Activated B cell treated with CpG ODN at 0.5 μM for 24 hours (primary cell): ENCODE measurements around the gene ABRACL. TPM values are rescaled to one million over a fixed set of nuclear protein-coding genes. Genes with fewer than 3 reads are reported as not detected.
"Not testable (repeated sequence)": the region's sequence is repeated elsewhere in the genome, so short reads cannot be mapped to it uniquely, and the experiment has no call there.

Source experiments
- ATAC-seq: fragments of 200-7000 bp; cut with Tn5 transposase; one replicate; pipeline ENCODE4 v1.10.0; 2021; ENCODE audit warnings: low read depth, mild to moderate bottlenecking, moderate library complexity
- CTCF ChIA-PET: fragments of 350-600 bp; sonication (Branson Sonifier 250); formaldehyde crosslinking; loops from one replicate; lab custom pipeline; 2021; ENCODE audit warnings: antibody characterized with exemption; lab: Charles Lee
- POLR2A ChIA-PET: fragments of 350-600 bp; sonication (Branson Sonifier 250); formaldehyde crosslinking; loops from one replicate; lab custom pipeline; 2021; ENCODE audit warnings: antibody characterized with exemption; lab: Charles Lee
- DNase-seq: peaks from one replicate; pipeline ENCODE4 v3.0.0; 2022
- H3K27ac Mint-ChIP-seq: one replicate; pipeline ENCODE4 v1.8.0; 2020; ENCODE audit warnings: mixed read lengths
- H3K27me3 Mint-ChIP-seq: one replicate; pipeline ENCODE4 v1.8.0; 2021; ENCODE audit warnings: mixed read lengths
- H3K36me3 Mint-ChIP-seq: one replicate; pipeline ENCODE4 v1.8.0; 2021; ENCODE audit warnings: low read depth, mixed read lengths
- H3K4me1 Mint-ChIP-seq: one replicate; pipeline ENCODE4 v1.8.0; 2021; ENCODE audit warnings: mixed read lengths
- H3K4me3 Mint-ChIP-seq: one replicate; pipeline ENCODE4 v1.8.0; 2020; ENCODE audit warnings: mild to moderate bottlenecking, mixed read lengths
- H3K9me3 Mint-ChIP-seq: one replicate; pipeline ENCODE4 v1.8.0; 2020; ENCODE audit warnings: mixed read lengths
- CTCF ChIP-seq: fragments of 200-600 bp; IDR thresholded peaks from one replicate; pipeline ENCODE4 v1.8.0; 2022; ENCODE audit warnings: antibody characterized with exemption, mild to moderate bottlenecking
- intact Hi-C: fragments of 100-400 bp; cut with micrococcal nuclease; formaldehyde crosslinking; loops from one replicate; pipeline ENCODE4 v1.15.1; 2024
- total RNA-seq: library from RNA; stranded (reverse); gene quantifications from 2 replicates; pipeline ENCODE4 v1.2.3, GENCODE V29; 2022

ABRACL gene
- total RNA-seq, 1 donor from 2014 or later = 63.8 TPM

DNA sequence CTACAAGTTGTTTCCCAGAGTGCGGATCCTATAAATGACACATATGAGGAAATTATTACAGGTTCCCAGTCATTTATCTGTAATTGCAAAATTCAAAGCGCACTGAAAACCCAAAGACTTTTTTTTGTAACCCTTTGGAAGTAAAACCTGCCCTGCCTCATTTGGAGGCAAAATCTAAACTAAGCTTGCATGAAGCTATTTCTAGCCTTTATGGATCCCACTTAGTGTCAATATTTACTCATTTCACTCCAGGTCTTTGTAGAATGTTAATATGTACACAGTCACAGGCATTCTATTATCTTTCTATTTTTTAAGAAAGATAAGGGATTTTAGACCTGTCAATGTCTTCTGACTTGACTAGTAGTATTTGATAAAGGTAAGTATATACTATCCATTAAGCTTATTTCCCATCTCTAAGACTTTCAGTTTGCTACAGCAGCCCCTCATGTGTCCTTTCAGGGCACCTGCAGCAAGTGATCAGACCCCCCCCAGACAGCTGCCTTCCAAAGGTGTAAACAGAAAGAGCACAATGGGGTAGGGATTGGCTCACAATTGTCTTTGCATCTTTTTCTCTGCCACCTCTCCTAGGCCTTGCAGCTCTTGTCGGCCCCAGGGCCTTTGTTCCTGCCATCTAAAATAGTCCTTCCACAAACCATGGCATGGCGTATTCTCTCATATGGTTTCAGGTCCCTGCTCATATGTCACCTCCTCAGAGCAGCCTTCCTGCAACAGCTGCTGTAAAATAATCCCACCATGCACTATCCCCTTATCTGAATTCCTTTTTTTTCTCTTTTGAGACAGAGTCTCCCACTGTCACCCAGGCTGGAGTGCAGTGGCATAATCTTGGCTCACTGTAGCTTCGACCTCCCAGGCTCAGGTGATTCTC lies 39.2 kb upstream of the ABRACL start:
- no peak for TF ChIP-seq CTCF
- Mint-ChIP-seq H3K9me3 (peaks cover 3% of the 10 kb centered on the region), H3K4me1 (peaks cover 8% of the 10 kb centered on the region), H3K4me3 (no peak overlapping the region), H3K27ac (no peak overlapping the region), H3K36me3 (peaks cover 1% of the 10 kb centered on the region), H3K27me3 (no peaks in the 10 kb centered on the region)
- ChIA-PET POLR2A (interaction anchor here (0.6 to 1.6 kb wide), 3 partner anchors 30 to 584 kb away, joined by 3 to 10 read pairs (median 4); partner anchors contain the start of gene ABRACL), CTCF (interaction anchor here (0.7 to 2.4 kb wide), 11 partner anchors 20 to 230 kb away, joined by 3 to 25 read pairs (median 3); no protein-coding TSS in a partner anchor)
- intact Hi-C loops = loop anchor here (2.0 to 10.0 kb wide), 6 partner anchors 45 to 585 kb away; partner anchors contain the start of gene HEBP2
- DNase-seq (no peak), ATAC-seq (no peak)

GRCh38 chr6:138991206-138991605 lies 37.3 kb upstream of the ABRACL start:
- POLR2A ChIA-PET = no interaction called here
- intact Hi-C loops = no loop called here
- no peak for DNase-seq
- TF ChIP-seq CTCF = no peak
- H3K4me1 Mint-ChIP-seq = peaks cover 8% of the 10 kb centered on the region
- peaks cover 1% of the 10 kb centered on the region for H3K36me3 Mint-ChIP-seq
- CTCF ChIA-PET = no interaction called here
- H3K27ac Mint-ChIP-seq = no peak overlapping the region
- no peaks in the 10 kb centered on the region for H3K27me3 Mint-ChIP-seq
- ATAC-seq = no peak
- H3K9me3 Mint-ChIP-seq = peaks cover 3% of the 10 kb centered on the region
- no peak overlapping the region for H3K4me3 Mint-ChIP-seq

DNA sequence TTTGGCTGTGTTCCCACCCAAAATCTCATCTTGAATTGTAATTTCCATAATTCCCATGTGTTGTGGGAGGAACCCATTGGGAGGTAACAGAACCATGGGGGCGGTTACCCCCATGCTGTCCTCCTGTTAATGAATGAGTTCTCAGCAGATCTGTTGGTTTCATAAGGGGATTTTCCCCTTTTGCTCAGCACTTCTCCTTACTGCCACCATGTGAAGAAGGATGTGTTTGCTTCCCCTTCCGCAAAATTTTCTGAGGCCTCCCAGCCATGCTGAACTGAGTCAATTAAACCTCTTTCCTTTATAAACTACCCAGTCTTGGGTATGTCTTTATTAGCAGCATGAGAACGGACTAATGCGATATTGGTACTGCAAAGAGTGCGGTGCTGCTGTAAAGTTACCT lies 35.6 kb upstream of the ABRACL start:
- DNase-seq, H3K27ac Mint-ChIP-seq, H3K4me1 Mint-ChIP-seq, H3K9me3 Mint-ChIP-seq, intact Hi-C loops, H3K4me3 Mint-ChIP-seq, ATAC-seq, H3K36me3 Mint-ChIP-seq, POLR2A ChIA-PET, H3K27me3 Mint-ChIP-seq, CTCF ChIA-PET: not testable (repeated sequence)

GRCh38 chr6:138993410-138993809 lies 35.1 kb upstream of the ABRACL start:
- not testable (repeated sequence) for ATAC-seq, H3K27ac Mint-ChIP-seq

DNA sequence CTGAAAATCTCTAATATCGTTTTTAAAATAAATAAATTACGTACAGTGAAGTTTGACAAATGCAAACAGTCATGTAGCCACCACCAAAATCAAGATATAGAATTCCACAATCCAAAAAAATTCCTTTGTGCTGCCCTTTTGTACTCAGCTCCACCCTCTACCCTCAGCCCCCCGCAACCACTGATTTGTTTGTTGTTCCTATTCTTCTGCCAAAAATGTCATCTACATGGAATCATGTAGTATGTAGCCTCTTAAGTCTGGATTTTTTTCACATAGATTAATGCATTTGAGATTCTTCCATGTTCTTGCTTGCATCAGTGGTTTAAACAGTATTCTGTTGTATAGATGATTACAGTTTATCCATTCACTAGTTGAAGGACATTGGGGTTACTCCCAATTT lies 32.0 kb upstream of the ABRACL start:
- Mint-ChIP-seq H3K36me3 (no peaks in the 10 kb centered on the region), H3K4me1 (peaks cover 2% of the 10 kb centered on the region), H3K27me3 (no peaks in the 10 kb centered on the region), H3K4me3 (no peak overlapping the region), H3K9me3 (peaks cover 3% of the 10 kb centered on the region), H3K27ac (no peak overlapping the region)
- CTCF ChIA-PET = no interaction called here
- intact Hi-C loops = no loop called here
- TF ChIP-seq CTCF = no peak
- ATAC-seq (no peak), DNase-seq (no peak)
- POLR2A ChIA-PET = no interaction called here

More at GRCh38 chr6:138993410-138993809, 35.1 kb upstream of the ABRACL start:
- DNase-seq, H3K4me3 Mint-ChIP-seq, H3K9me3 Mint-ChIP-seq, POLR2A ChIA-PET, intact Hi-C loops, H3K36me3 Mint-ChIP-seq, H3K27me3 Mint-ChIP-seq, H3K4me1 Mint-ChIP-seq, CTCF ChIA-PET: not testable (repeated sequence)

DNA sequence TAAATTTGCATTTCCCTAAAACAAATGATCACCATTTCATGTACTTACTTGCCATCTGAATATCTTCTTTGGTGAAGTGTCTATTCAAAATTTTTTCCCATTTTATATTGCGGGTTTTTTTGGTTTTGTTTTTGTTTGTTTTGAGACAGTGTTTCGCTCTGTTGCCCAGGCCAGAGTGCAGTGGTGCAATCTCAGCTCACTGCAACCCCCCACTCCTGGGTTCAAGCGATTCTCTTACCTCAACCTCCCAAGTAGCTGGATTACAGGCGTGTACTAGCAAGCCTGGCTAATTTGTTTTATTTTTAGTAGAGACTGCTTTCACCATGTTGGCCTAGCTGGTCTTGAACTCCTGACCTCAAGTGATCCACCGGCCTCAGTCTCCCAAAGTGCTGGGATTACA lies 31.4 kb upstream of the ABRACL start:
- Mint-ChIP-seq H3K27ac (no peak overlapping the region), H3K4me3 (no peak overlapping the region), H3K36me3 (no peaks in the 10 kb centered on the region), H3K27me3 (no peaks in the 10 kb centered on the region), H3K9me3 (peaks cover 3% of the 10 kb centered on the region), H3K4me1 (peaks cover 2% of the 10 kb centered on the region)
- ChIA-PET POLR2A (no interaction called here), CTCF (no interaction called here)
- no peak for DNase-seq
- intact Hi-C loops = no loop called here
- ATAC-seq = no peak
- no peak for TF ChIP-seq CTCF
